Left lung (tissue), 10 donors: ENCODE measurements around the gene FXYD7. TPM values are rescaled to one million over a fixed set of nuclear protein-coding genes. Genes with fewer than 3 reads are reported as not detected.
"Not testable (repeated sequence)": the region's sequence is repeated elsewhere in the genome, so short reads cannot be mapped to it uniquely, and the experiment has no call there.

ENCODE experiments used
- ATAC-seq: fragments of 200-7000 bp; cut with Tn5 transposase; one replicate; pipeline ENCODE4 v1.9.1; 2020; ENCODE audit warnings: moderate library complexity
- DNase-seq, 4 donors: peaks; one replicate each; pipeline ENCODE4 v3.0.0-alpha.2; 2013 to 2020
- H3K27ac ChIP-seq, 2 donors: fragments of 200-600 bp; sonication (generic) in 1 of 2; one replicate each; pipeline versions ENCODE4 v1.5.0 to v1.8.0; 2020 to 2021
- H3K27me3 ChIP-seq, 2 donors: fragments of 200-600 bp; sonication (generic) in 1 of 2; one replicate each; pipeline versions ENCODE4 v1.5.0 to v1.8.0; 2020 to 2021
- H3K36me3 ChIP-seq, 2 donors: fragments of 200-600 bp; sonication (generic) in 1 of 2; one replicate each; pipeline versions ENCODE4 v1.5.0 to v1.8.0; 2020 to 2021
- H3K4me1 ChIP-seq, 2 donors: fragments of 200-600 bp; one replicate each; pipeline ENCODE4 v1.8.0; 2021
- H3K4me3 ChIP-seq, 2 donors: fragments of 200-600 bp; sonication (generic) in 1 of 2; one replicate each; pipeline versions ENCODE4 v1.5.0 to v1.8.0; 2020 to 2021; ENCODE audit warnings: mild to moderate bottlenecking in 1 of 2
- H3K9me3 ChIP-seq, 2 donors: fragments of 200-600 bp; sonication (generic) in 1 of 2; one replicate each; pipeline versions ENCODE4 v1.5.0 to v1.8.0; 2020 to 2021
- CTCF ChIP-seq, 2 donors: fragments of 200-600 bp; sonication (generic) in 1 of 2; IDR thresholded peaks; one replicate each; pipeline versions ENCODE4 v1.5.0 to v1.8.0; 2021; ENCODE audit warnings: antibody characterized with exemption in 2 of 2
- intact Hi-C, 2 donors: fragments of 100-400 bp; cut with DNase I; formaldehyde crosslinking; loops; one replicate each; pipeline versions ENCODE4 v1.11.2 to v1.14.2; 2022
- polyA plus RNA-seq, 6 donors: library from polyadenylated mRNA; unstranded; fragments of 120-200 nt; gene quantifications; one replicate each; pipeline ENCODE4 v1.2.1, GENCODE V29; 2013; ENCODE audit not compliant: insufficient read length in 6 of 6
- total RNA-seq, 2 donors: library from RNA; stranded (reverse); fragmentation: NEBNext Ultra II Directional; extraction: Animal tissue kit (Norgen Biotek cat#: 25700); gene quantifications; one replicate each; pipeline ENCODE4 v1.2.1, GENCODE V29; 2021
- donor health status: DM: no; HTN: yes; CAD: no.
- donor health status: DM: no; HTN: no; CAD: no.

Gene FXYD7
- total and polyA plus RNA-seq, 8 donors: 0.55 to 1.3 (median 0.74) TPM; not detected in 2

DNA sequence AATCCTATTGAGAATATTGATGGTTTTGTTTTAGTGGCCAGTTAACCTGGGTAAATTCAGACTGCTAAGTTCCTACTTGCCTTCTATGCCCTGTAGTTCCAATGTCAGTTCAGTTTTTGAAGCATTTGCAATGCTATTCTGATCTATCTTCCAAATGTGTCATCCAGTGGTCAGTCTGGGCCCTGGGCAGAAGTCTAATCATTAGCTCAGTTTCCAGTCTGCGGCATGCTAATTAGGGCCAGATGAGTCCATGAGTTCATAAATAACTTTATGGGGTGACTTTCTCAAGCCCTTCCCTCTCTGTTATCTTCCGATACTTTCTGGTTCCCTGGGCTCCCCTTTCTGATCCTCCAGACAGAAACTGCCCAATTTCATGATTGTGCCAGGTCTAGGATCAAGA, 52.8 kb downstream of the FXYD7 start:
- H3K4me3 ChIP-seq: no peak overlapping the region
- ATAC-seq (no peak), DNase-seq (no peak)
- H3K27ac ChIP-seq: no peak overlapping the region
- intact Hi-C loops: no loop called here
- no peaks in the 10 kb centered on the region for H3K36me3 ChIP-seq
- H3K4me1 ChIP-seq: no peaks in the 10 kb centered on the region
- no peak for TF ChIP-seq CTCF (IDR thresholded peaks at IDR 0.05)
- H3K9me3 ChIP-seq: peaks cover 0 to 5% of the 10 kb centered on the region in 2 donors
- peaks cover 0 to 4% of the 10 kb centered on the region in 2 donors for H3K27me3 ChIP-seq

- H3K27ac ChIP-seq, H3K9me3 ChIP-seq, H3K27me3 ChIP-seq, H3K4me3 ChIP-seq, H3K4me1 ChIP-seq, H3K36me3 ChIP-seq, DNase-seq, intact Hi-C loops, ATAC-seq: not testable (repeated sequence)
Measured at GRCh38 chr19:35196861-35197260, 53.8 kb downstream of the FXYD7 start.

- DNase-seq (no peak), ATAC-seq (no peak)
- Histone ChIP-seq H3K4me3 (no peak overlapping the region), H3K27ac (no peak overlapping the region), H3K27me3 (no peaks in the 10 kb centered on the region), H3K9me3 (no peaks in the 10 kb centered on the region), H3K4me1 (no peaks in the 10 kb centered on the region), H3K36me3 (no peaks in the 10 kb centered on the region)
- intact Hi-C loops: no loop called here
- TF ChIP-seq CTCF (IDR thresholded peaks at IDR 0.05): no peak
Measured at GRCh38 chr19:35199481-35199880, 56.4 kb downstream of the FXYD7 start.

DNA sequence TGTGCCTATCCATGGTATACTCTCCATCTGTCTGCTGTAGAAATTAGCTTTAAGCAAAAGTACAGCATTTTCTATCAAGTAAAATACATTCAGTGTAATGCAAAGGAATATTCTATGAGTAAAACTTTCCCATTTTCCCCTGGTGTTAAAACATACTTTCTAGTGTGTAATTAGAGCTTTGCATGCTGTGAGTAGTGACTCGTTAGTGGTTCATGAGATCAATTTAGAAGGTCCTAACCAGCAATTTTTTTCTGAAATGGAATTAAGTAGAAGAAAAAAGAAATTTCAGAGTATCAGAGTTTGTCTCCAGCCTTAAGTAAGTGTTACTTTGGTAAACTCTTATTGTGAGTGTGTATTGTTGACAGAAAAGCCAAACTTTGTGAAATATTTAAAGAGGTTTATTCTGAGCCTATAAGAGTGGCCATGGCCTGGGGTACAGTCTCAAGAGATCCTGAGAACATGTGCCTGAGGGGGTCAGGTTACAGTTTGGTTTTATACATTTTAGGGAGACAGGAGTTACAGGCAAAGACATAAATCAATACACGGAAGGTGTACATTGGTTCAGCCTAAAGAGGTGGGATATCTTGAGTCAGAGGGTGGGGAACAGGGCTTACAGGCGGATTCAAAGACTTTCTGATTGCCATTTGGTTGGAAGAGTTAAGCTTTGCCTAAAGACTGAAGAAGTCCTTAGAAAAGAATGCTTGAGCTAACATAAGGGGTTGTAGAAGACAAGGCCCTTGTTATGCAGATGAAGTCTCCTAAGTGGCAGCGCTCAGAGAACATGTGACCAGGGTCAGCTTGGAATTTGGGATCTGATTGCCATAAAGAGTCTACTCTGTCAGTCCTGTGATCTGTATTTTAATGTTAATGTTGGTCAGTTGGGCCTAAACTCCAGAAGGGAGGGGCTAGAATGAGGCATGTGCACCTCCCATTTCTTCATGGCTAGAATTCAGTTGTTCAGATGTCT, 60.0 kb downstream of the FXYD7 start:
- no peak for DNase-seq
- peaks cover 0 to 18% of the 10 kb centered on the region in 2 donors for H3K4me1 ChIP-seq
- H3K27ac ChIP-seq: no peak overlapping the region
- peak; percentile 55 for ATAC-seq
- H3K36me3 ChIP-seq: no peaks in the 10 kb centered on the region
- no peak overlapping the region for H3K4me3 ChIP-seq
- intact Hi-C loops: no loop called here
- no peaks in the 10 kb centered on the region for H3K9me3 ChIP-seq
- H3K27me3 ChIP-seq: no peaks in the 10 kb centered on the region
- TF ChIP-seq CTCF (IDR thresholded peaks at IDR 0.05): no peak

Other genes starting within 250 kb of the FXYD7 start
- 1 to 10 TPM; 3.5 to 4.3 TPM for gene ZNF30, start 216.4 kb upstream of the FXYD7 start, total RNA-seq
- gene ZNF30, start 216.4 kb upstream of the FXYD7 start, polyA plus RNA-seq: 10 to 100 TPM in 1 of 6 donors, 1 to 10 TPM in 5; 6.4 to 10.4 (median 8.4) TPM
- gene ZNF792, start 179.0 kb upstream of the FXYD7 start, total RNA-seq: 1 to 10 TPM; 8.5 to 9.9 TPM
- gene ZNF792, start 179.0 kb upstream of the FXYD7 start, polyA plus RNA-seq: 10 to 100 TPM in 2 of 6 donors, 1 to 10 TPM in 4; 8.0 to 10.8 (median 9.7) TPM
- 100 to 1,000 TPM; 116 to 137 TPM for gene GRAMD1A, start 142.9 kb upstream of the FXYD7 start, total RNA-seq
- gene GRAMD1A, start 142.9 kb upstream of the FXYD7 start, polyA plus RNA-seq: 100 to 1,000 TPM in 5 of 6 donors, 10 to 100 TPM in 1; 92.7 to 136 (median 114) TPM
- 1 to 10 TPM; 7.7 to 9.7 TPM for gene SCN1B, start 112.8 kb upstream of the FXYD7 start, total RNA-seq
- gene SCN1B, start 112.8 kb upstream of the FXYD7 start, polyA plus RNA-seq: 1 to 10 TPM in 3 of 6 donors, under 1 TPM in 3; 0.82 to 1.6 (median 1.0) TPM
- 10 to 100 TPM; 16.8 to 40.3 TPM for gene HPN, start 101.5 kb upstream of the FXYD7 start, total RNA-seq
- 10 to 100 TPM; 25.6 to 44.7 (median 32.2) TPM for gene HPN, start 101.5 kb upstream of the FXYD7 start, polyA plus RNA-seq
- 100 to 1,000 TPM in 1 of 2 donors, 10 to 100 TPM in 1; 88.4 to 207 TPM for gene FXYD3, start 27.4 kb upstream of the FXYD7 start, total RNA-seq
- gene FXYD3, start 27.4 kb upstream of the FXYD7 start, polyA plus RNA-seq: 10 to 100 TPM; 17.5 to 50.2 (median 21.1) TPM
- 1 to 10 TPM; 1.8 to 2.5 TPM for gene LGI4, start 8.2 kb upstream of the FXYD7 start, total RNA-seq
- 1 to 10 TPM; 2.0 to 3.4 (median 2.7) TPM for gene LGI4, start 8.2 kb upstream of the FXYD7 start, polyA plus RNA-seq
- 10 to 100 TPM; 20.1 to 24.0 TPM for gene FXYD1, start 4.4 kb upstream of the FXYD7 start, total RNA-seq
- gene FXYD1, start 4.4 kb upstream of the FXYD7 start, polyA plus RNA-seq: 10 to 100 TPM; 50.5 to 67.0 (median 53.6) TPM
- 100 to 1,000 TPM; 111 to 123 TPM for gene FXYD5, start 11.5 kb downstream of the FXYD7 start, total RNA-seq
- 10 to 100 TPM; 29.0 to 33.0 (median 31.3) TPM for gene FXYD5, start 11.5 kb downstream of the FXYD7 start, polyA plus RNA-seq
- gene FAM187B, start 85.5 kb downstream of the FXYD7 start, total RNA-seq: under 1 TPM in 1 of 2 donors, not detected in 1; 0.20 TPM
- gene FAM187B, start 85.5 kb downstream of the FXYD7 start, polyA plus RNA-seq: not detected
- 100 to 1,000 TPM in 1 of 2 donors, 10 to 100 TPM in 1; 65.4 to 130 TPM for gene LSR, start 105.7 kb downstream of the FXYD7 start, total RNA-seq
- gene LSR, start 105.7 kb downstream of the FXYD7 start, polyA plus RNA-seq: 10 to 100 TPM; 50.6 to 70.1 (median 60.1) TPM
- gene USF2, start 125.7 kb downstream of the FXYD7 start, total RNA-seq: 100 to 1,000 TPM; 123 to 148 TPM
- 100 to 1,000 TPM; 149 to 187 (median 165) TPM for gene USF2, start 125.7 kb downstream of the FXYD7 start, polyA plus RNA-seq
- 1 to 10 TPM; 1.1 to 1.9 TPM for gene HAMP, start 139.3 kb downstream of the FXYD7 start, total RNA-seq
- gene HAMP, start 139.3 kb downstream of the FXYD7 start, polyA plus RNA-seq: under 1 TPM; 0.20 to 0.85 (median 0.41) TPM
- gene MAG, start 148.9 kb downstream of the FXYD7 start, total RNA-seq: not detected
- gene MAG, start 148.9 kb downstream of the FXYD7 start, polyA plus RNA-seq: 10 to 100 TPM in 2 of 6 donors, 1 to 10 TPM in 4; 1.3 to 14.4 (median 6.2) TPM
- gene CD22, start 185.9 kb downstream of the FXYD7 start, total RNA-seq: 10 to 100 TPM in 1 of 2 donors, 1 to 10 TPM in 1; 6.5 to 13.8 TPM
- 10 to 100 TPM in 4 of 6 donors, 1 to 10 TPM in 2; 5.2 to 63.2 (median 19.7) TPM for gene CD22, start 185.9 kb downstream of the FXYD7 start, polyA plus RNA-seq
- not detected for gene FFAR1, start 204.6 kb downstream of the FXYD7 start, total RNA-seq
- gene FFAR1, start 204.6 kb downstream of the FXYD7 start, polyA plus RNA-seq: under 1 TPM; 0.06 to 0.74 (median 0.28) TPM
- 1 to 10 TPM in 1 of 2 donors, not detected in 1; 1.6 TPM for gene FFAR3, start 215.2 kb downstream of the FXYD7 start, total RNA-seq
- under 1 TPM in 5 of 6 donors, not detected in 1; 0.09 to 0.49 (median 0.28) TPM for gene FFAR3, start 215.2 kb downstream of the FXYD7 start, polyA plus RNA-seq
- gene GPR42, start 227.8 kb downstream of the FXYD7 start, total RNA-seq: not detected
- gene GPR42, start 227.8 kb downstream of the FXYD7 start, polyA plus RNA-seq: under 1 TPM in 3 of 6 donors, not detected in 3; 0.11 to 0.24 (median 0.14) TPM